ENCODE results near the gene KCND3.

KCND3 gene

GRCh38 chr1:112000048-112000447, 10.6 kb upstream of the KCND3 start:
- TF ChIP-seq ZNF274 (IDR thresholded peaks at IDR 0.05; ENCODE audit: low read depth, low read length): no peak
- H3K4me3 ChIP-seq (ENCODE audit: low read length): no peak overlapping the region

- TF ChIP-seq ZNF274 (IDR thresholded peaks at IDR 0.05; ENCODE audit: low read depth, low read length): no peak
- H3K4me3 ChIP-seq (ENCODE audit: low read length): no peak overlapping the region
Measured at GRCh38 chr1:111998332-111998731, 8.9 kb upstream of the KCND3 start.

DNA sequence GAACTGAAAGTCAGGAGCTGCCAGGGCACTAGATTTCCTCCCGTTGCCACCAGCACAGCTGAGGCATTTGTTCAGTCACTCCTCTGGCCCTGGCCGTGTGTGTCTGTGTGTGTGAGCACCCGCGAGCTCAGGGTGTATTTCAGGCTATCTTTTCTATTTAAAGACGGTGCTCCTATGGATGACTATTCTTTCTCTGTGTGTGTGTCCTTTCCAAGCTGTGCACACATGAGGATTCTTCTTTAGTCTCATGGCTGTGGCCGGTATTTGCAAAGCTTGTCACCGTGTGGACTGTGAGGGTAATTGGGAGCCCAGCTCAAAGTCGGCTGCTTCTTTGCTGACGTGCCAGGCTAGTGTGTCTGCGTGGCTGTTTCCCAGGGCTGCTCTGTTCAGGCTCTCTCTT, 3.0 kb upstream of the KCND3 start:
- TF ChIP-seq ZNF274 (IDR thresholded peaks at IDR 0.05; ENCODE audit: low read depth, low read length): no peak
- no peak overlapping the region for H3K4me3 ChIP-seq (ENCODE audit: low read length)

DNA sequence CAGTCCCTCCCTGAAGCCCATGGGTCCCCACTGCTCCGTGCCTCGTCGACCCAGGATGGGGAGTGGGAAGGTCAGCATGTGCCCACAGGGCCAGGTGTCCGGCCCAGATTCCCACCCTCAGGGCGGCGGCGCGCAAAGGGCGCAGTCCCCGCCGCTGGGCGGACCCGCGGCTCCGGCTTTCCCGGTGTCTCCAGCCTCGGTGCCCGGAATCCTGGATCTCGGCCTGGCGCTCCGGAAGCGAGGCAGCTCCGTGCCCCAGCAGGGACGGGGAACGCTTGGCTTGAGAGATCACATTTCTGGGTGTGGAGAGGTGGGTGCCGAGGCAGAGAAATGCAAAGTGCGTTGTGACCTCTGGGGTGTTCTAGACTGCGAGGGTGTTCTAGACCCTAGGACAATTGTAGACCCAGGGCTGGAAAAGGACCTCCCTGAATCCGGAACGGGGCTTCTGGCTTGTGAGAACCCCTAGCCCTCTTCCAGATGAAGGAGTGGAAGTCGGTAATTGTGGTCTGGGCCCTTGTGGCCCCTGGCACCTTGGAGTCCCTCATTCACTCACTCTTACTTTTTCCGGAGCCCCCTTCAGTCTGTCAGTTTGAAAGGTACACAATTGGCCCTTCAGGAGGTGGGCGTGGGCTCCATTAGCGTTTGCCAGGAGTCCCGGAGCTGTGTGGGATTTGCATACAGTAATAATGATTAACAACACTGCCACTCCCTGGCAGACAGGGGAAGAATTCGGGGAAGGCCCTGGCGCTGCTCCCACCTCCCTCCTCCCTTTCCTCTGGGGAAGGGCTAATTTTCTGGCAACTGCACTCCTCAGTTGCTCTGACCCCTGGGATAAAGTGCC, 1.6 kb upstream of the KCND3 start:
- no peak overlapping the region for H3K4me3 ChIP-seq (ENCODE audit: low read length)
- no peak for TF ChIP-seq ZNF274 (IDR thresholded peaks at IDR 0.05; ENCODE audit: low read depth, low read length)

- TF ChIP-seq ZNF274 (IDR thresholded peaks at IDR 0.05; ENCODE audit: low read depth, low read length): no peak
- H3K4me3 ChIP-seq (ENCODE audit: low read length): peak overlapping the region; percentile 7; the same call in 1 of the 2 replicates
Measured at GRCh38 chr1:111990026-111990877, 784 bp upstream of the KCND3 start.

- H3K4me3 ChIP-seq (ENCODE audit: low read length): no peak overlapping the region
- TF ChIP-seq ZNF274 (IDR thresholded peaks at IDR 0.05; ENCODE audit: low read depth, low read length): no peak
Measured at GRCh38 chr1:111988743-111989453, 570 bp downstream of the KCND3 start.

GRCh38 chr1:111988377-111988742, 1.1 kb downstream of the KCND3 start:
- H3K4me3 ChIP-seq (ENCODE audit: low read length): no peak overlapping the region
- TF ChIP-seq ZNF274 (IDR thresholded peaks at IDR 0.05; ENCODE audit: low read depth, low read length): no peak

GRCh38 chr1:111987502-111987901, 2.0 kb downstream of the KCND3 start:
- no peak for TF ChIP-seq ZNF274 (IDR thresholded peaks at IDR 0.05; ENCODE audit: low read depth, low read length)
- H3K4me3 ChIP-seq (ENCODE audit: low read length): no peak overlapping the region

DNA sequence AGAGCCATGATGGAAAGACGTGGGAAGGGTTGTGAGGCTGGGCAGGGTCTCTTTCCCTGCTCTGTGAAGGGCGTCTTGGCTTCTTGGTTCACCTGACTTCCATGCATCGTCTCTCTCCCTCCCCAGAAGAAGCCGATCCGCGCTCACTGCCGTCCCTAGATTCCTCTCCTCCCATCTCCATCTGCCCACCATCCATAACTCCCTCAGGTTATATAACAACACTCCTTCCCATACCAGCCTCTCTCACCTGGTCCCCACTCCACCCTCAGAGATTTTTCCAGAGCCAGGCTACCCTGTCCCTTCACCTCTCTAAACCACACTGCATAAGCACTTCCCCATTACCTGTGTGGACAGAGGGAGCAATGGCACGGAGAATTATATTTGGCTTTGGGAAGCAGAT, 6.0 kb downstream of the KCND3 start:
- no peak for TF ChIP-seq ZNF274 (IDR thresholded peaks at IDR 0.05; ENCODE audit: low read depth, low read length)

DNA sequence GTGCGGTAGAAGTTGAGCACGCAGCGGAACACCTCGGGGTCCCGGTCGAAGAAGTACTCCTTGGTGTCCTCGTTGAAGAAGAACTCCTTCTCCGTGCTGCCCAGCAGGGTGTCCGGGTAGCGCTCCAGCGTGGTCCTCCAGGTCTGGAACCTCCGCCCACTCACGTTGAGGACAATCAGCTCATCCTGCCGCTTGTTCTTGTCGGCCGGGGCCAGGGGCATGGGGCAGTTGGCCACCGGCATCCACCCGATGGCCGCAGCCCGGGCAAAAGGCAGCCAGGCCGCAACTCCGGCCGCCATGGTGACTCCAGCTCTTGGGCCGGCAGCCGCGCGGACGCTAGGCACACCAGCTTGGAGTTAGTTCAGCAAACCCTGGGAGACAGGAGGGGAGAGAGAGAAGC, 7.0 kb downstream of the KCND3 start:
- TF ChIP-seq ZNF274 (IDR thresholded peaks at IDR 0.05; ENCODE audit: low read depth, low read length): no peak
- no peak overlapping the region for H3K4me3 ChIP-seq (ENCODE audit: low read length)

More for the DNA sequence above, 6.0 kb downstream of the KCND3 start:
- H3K4me3 ChIP-seq (ENCODE audit: low read length): no peak overlapping the region

- H3K4me3 ChIP-seq (ENCODE audit: low read length): no peak overlapping the region
- TF ChIP-seq ZNF274 (IDR thresholded peaks at IDR 0.05; ENCODE audit: low read depth, low read length): no peak
Measured at GRCh38 chr1:111981871-111982270, 7.6 kb downstream of the KCND3 start.

DNA sequence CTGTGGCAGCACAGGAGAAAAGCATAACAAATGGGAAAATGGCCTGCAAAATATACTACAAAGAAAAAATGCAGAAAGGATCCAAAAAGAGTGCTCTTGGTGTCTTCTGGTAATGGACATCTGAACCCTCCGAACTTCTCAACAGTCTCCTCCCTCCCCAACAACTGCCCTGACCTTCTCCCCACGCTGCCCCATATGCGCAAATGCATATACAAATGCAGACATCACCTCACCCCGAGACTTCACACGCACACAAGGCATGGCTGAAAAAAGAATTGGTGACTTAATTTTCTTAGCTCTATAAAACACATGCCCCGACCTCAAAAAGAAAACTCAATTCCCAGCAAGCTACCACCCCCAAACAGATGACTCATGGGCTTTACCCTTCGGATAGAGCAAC, 8.4 kb downstream of the KCND3 start:
- no peak overlapping the region for H3K4me3 ChIP-seq (ENCODE audit: low read length)
- TF ChIP-seq ZNF274 (IDR thresholded peaks at IDR 0.05; ENCODE audit: low read depth, low read length): no peak

DNA sequence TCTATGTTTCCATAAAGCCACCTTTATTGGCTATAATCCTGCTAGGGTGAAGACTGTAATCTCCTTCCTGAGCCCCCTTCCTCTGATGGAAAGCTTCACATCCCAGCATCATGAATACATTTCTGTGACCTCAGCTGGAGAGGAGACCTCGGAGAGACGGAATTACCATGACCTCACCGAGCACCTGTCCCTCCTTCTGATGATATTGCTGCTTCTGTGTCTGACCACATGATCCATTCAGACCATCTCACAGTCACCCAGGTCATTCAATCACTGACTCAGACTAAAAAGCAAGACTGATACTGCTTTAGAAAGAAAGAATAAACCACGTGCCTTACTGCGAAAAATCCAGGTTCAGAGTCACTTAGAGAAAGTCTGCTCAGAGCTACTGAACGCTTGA, 8.8 kb downstream of the KCND3 start:
- H3K4me3 ChIP-seq (ENCODE audit: low read length): no peak overlapping the region
- no peak for TF ChIP-seq ZNF274 (IDR thresholded peaks at IDR 0.05; ENCODE audit: low read depth, low read length)

DNA sequence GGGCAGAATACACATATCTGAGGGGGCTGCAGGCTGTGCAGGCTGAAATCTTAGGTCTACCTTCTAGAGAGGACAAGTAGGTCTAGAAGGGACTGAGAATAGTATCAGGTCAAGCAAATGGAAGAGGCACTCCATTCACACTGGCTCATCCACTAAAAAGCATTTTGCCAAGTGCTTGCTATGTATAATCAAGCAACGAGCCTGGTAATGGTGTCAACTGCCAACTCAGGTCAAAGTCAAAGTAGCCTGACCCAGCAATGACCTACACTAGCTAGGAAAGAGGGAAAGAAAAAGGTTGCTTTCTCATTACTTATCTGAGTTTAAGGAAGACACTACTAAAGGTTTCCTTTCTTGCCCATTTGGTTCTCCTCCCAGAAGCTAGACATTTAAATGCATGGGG, 10.8 kb downstream of the KCND3 start:
- TF ChIP-seq ZNF274 (IDR thresholded peaks at IDR 0.05; ENCODE audit: low read depth, low read length): no peak

More for the DNA sequence above, 10.8 kb downstream of the KCND3 start:
- no peak overlapping the region for H3K4me3 ChIP-seq (ENCODE audit: low read length)

Data from GM08714 (cell line).